Measurements from ENCODE around the gene DHRS2.

DNA sequence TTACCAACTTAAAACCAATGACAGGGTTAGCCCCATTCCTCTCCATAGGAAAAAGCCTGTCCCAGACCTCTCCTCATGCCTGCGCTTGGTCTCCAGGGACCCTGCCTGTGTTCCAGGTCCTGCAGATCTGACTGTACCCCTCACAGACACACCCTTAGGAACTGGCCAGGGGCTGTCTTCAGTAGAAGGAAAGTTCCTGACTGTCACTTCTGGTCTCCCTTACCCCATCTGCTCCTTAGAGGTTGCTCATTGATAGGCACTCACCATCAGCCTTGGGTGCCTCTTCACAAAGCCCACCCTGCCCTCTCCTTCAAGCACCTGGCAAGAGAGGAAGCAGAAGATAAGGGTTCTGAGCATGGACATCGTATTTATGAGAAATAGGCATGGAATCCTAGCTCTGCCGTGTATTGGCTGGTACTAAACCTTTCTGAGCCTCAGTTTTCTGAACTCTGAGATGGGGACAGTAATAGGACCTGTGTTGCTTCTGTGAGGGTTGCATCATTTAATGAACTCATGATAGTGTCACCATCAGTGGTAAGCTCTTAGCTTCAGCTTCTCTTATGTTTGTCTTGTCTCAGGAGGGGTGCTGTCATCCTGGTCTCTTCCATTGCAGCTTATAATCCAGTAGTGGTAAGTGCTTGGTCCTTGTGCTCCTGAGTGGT is 7.5 kb downstream of the DHRS2 start:
- TF ChIP-seq POLR2A (IDR thresholded peaks at IDR 0.05) = no peak
- TF ChIP-seq, protein P1, sequence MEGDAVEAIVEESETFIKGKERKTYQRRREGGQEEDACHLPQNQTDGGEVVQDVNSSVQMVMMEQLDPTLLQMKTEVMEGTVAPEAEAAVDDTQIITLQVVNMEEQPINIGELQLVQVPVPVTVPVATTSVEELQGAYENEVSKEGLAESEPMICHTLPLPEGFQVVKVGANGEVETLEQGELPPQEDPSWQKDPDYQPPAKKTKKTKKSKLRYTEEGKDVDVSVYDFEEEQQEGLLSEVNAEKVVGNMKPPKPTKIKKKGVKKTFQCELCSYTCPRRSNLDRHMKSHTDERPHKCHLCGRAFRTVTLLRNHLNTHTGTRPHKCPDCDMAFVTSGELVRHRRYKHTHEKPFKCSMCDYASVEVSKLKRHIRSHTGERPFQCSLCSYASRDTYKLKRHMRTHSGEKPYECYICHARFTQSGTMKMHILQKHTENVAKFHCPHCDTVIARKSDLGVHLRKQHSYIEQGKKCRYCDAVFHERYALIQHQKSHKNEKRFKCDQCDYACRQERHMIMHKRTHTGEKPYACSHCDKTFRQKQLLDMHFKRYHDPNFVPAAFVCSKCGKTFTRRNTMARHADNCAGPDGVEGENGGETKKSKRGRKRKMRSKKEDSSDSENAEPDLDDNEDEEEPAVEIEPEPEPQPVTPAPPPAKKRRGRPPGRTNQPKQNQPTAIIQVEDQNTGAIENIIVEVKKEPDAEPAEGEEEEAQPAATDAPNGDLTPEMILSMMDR (IDR thresholded peaks at IDR 0.05 in 4 of 5, conservative IDR thresholded peaks at IDR 0.05 in 1 of 5) = no peak

Data from gastrocnemius medialis (tissue), 4 donors.